HCT116 (cell line): ENCODE measurements around the gene YIPF4.

Experiments used
- EGR1 ChIP-seq: IDR thresholded peaks from 2 replicates; pipeline ENCODE4 v1.6.1; 2012; ENCODE audit warnings: low read depth
- FOSL1 ChIP-seq: IDR thresholded peaks from 2 replicates; pipeline ENCODE4 v1.6.1; 2012; ENCODE audit warnings: low read depth
- JUND ChIP-seq: IDR thresholded peaks from 2 replicates; pipeline ENCODE4 v1.6.1; 2012
- SIN3A ChIP-seq: IDR thresholded peaks from 2 replicates; pipeline ENCODE4 v1.6.1; 2012; ENCODE audit warnings: low read depth
- TF ChIP-seq, protein P1 (sequence below): IDR thresholded peaks from 2 replicates; pipeline ENCODE4 v1.6.1; 2012; ENCODE audit warnings: low read depth
- TF ChIP-seq, protein P2 (sequence below), 3 experiments: fragments of 200-600 bp in 1 of 3; sonication (generic) in 1 of 3; IDR thresholded peaks in 2 of 3; conservative IDR thresholded peaks in 1 of 3; 2 replicates each; pipeline ENCODE4 v1.5.1; 2012 to 2017; ENCODE audit warnings: low read depth in 2 of 3, low read length in 2 of 3, antibody characterized with exemption in 1 of 3, borderline replicate concordance in 1 of 3, control low read depth in 1 of 3, mild to moderate bottlenecking in 1 of 3, mixed read lengths in 1 of 3, mixed run types in 1 of 3, moderate library complexity in 1 of 3; ENCODE audit not compliant: insufficient read depth in 1 of 3

DNA sequence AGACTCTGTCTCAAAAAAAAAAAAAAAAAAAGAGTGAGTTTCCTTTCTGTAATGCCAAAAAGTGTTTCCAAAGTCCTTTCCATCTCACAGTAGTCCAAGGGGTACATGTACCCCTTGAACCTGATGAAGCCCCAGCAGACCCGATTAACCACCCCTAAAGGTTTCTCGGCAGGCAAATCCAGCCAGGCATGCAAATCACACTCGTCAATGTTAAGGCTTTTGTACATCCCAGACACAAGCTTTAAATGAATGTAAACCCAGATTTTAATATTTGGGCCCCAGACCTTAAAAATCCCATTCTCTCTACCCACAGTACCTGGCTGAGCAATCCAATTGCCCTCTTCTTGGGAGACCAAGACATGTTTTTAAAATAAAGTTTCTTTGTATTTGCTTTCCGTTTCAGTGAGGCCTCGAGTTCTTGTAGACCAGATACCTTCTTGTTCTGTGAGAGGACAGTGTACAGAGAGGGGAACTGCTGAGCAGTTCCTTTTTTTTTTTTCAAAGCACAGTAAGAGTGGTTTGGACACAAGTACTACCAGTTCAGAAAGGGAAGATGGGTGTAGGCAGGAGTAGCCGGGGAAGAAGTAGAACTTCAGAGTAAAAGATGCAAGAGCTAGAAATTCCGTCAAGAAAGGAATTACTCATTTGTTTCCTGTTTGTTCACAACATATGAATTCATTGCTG is 13.1 kb upstream of the YIPF4 start, which contains the start of gene NLRC4:
- TF ChIP-seq, protein P1, sequence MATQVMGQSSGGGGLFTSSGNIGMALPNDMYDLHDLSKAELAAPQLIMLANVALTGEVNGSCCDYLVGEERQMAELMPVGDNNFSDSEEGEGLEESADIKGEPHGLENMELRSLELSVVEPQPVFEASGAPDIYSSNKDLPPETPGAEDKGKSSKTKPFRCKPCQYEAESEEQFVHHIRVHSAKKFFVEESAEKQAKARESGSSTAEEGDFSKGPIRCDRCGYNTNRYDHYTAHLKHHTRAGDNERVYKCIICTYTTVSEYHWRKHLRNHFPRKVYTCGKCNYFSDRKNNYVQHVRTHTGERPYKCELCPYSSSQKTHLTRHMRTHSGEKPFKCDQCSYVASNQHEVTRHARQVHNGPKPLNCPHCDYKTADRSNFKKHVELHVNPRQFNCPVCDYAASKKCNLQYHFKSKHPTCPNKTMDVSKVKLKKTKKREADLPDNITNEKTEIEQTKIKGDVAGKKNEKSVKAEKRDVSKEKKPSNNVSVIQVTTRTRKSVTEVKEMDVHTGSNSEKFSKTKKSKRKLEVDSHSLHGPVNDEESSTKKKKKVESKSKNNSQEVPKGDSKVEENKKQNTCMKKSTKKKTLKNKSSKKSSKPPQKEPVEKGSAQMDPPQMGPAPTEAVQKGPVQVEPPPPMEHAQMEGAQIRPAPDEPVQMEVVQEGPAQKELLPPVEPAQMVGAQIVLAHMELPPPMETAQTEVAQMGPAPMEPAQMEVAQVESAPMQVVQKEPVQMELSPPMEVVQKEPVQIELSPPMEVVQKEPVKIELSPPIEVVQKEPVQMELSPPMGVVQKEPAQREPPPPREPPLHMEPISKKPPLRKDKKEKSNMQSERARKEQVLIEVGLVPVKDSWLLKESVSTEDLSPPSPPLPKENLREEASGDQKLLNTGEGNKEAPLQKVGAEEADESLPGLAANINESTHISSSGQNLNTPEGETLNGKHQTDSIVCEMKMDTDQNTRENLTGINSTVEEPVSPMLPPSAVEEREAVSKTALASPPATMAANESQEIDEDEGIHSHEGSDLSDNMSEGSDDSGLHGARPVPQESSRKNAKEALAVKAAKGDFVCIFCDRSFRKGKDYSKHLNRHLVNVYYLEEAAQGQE: no peak
- TF ChIP-seq, protein P2, sequence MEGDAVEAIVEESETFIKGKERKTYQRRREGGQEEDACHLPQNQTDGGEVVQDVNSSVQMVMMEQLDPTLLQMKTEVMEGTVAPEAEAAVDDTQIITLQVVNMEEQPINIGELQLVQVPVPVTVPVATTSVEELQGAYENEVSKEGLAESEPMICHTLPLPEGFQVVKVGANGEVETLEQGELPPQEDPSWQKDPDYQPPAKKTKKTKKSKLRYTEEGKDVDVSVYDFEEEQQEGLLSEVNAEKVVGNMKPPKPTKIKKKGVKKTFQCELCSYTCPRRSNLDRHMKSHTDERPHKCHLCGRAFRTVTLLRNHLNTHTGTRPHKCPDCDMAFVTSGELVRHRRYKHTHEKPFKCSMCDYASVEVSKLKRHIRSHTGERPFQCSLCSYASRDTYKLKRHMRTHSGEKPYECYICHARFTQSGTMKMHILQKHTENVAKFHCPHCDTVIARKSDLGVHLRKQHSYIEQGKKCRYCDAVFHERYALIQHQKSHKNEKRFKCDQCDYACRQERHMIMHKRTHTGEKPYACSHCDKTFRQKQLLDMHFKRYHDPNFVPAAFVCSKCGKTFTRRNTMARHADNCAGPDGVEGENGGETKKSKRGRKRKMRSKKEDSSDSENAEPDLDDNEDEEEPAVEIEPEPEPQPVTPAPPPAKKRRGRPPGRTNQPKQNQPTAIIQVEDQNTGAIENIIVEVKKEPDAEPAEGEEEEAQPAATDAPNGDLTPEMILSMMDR (IDR thresholded peaks at IDR 0.05 in 2 of 3, conservative IDR thresholded peaks at IDR 0.05 in 1 of 3; ENCODE audit: borderline replicate concordance in 1 of 3, insufficient read depth in 1 of 3, low read depth in 2 of 3, low read length in 2 of 3): no peak
- TF ChIP-seq FOSL1 (no peak), JUND (no peak), EGR1 (no peak), SIN3A (no peak)
